ENCODE results near the gene CACNA2D1. TPM values are rescaled to one million over a fixed set of nuclear protein-coding genes. Genes with fewer than 3 reads are reported as not detected.

The CACNA2D1 gene
- total RNA-seq, 4 donors from 2014 or later: 17.7 to 22.0 (median 18.4) TPM

- Histone ChIP-seq H3K36me3 (no peaks in the 10 kb centered on the region), H3K9me3 (no peaks in the 10 kb centered on the region), H3K4me1 (no peaks in the 10 kb centered on the region), H3K4me3 (no peak overlapping the region), H3K27ac (no peak overlapping the region), H3K27me3 (no peaks in the 10 kb centered on the region)
- WGBS, 2 donors: 62 to 76% methylated on average over 3 of the region's 3 CpGs
- TF ChIP-seq CTCF (IDR thresholded peaks at IDR 0.05) (no peak), EP300 (IDR thresholded peaks at IDR 0.05) (no peak), POLR2A (IDR thresholded peaks at IDR 0.05) (no peak)
- DNase-seq (ENCODE audit: low spot score in 2 of 2): no peak
Measured at GRCh38 chr7:82327898-82328297, 115.7 kb downstream of the CACNA2D1 start.

GRCh38 chr7:82325416-82325815 lies 118.2 kb downstream of the CACNA2D1 start:
- Histone ChIP-seq H3K27ac (no peak overlapping the region), H3K4me1 (no peaks in the 10 kb centered on the region), H3K4me3 (no peak overlapping the region), H3K9me3 (no peaks in the 10 kb centered on the region), H3K36me3 (no peaks in the 10 kb centered on the region), H3K27me3 (no peaks in the 10 kb centered on the region)
- WGBS, 2 donors: 91 to 97% methylated on average over 2 of the region's 2 CpGs
- no peak for DNase-seq (ENCODE audit: low spot score in 2 of 2)
- no peak for TF ChIP-seq EP300 (IDR thresholded peaks at IDR 0.05)
- no peak for TF ChIP-seq CTCF (IDR thresholded peaks at IDR 0.05)
- no peak for TF ChIP-seq POLR2A (IDR thresholded peaks at IDR 0.05)

GRCh38 chr7:82323806-82324205 lies 119.8 kb downstream of the CACNA2D1 start:
- Histone ChIP-seq H3K27me3 (no peaks in the 10 kb centered on the region), H3K27ac (no peak overlapping the region), H3K36me3 (no peaks in the 10 kb centered on the region), H3K4me1 (no peaks in the 10 kb centered on the region), H3K9me3 (no peaks in the 10 kb centered on the region), H3K4me3 (no peak overlapping the region)
- DNase-seq (ENCODE audit: low spot score in 2 of 2): no peak
- no peak for TF ChIP-seq EP300 (IDR thresholded peaks at IDR 0.05)
- no peak for TF ChIP-seq POLR2A (IDR thresholded peaks at IDR 0.05)
- no peak for TF ChIP-seq CTCF (IDR thresholded peaks at IDR 0.05)
- 94 to 98% methylated on average over 4 of the region's 4 CpGs for WGBS, 2 donors

DNA sequence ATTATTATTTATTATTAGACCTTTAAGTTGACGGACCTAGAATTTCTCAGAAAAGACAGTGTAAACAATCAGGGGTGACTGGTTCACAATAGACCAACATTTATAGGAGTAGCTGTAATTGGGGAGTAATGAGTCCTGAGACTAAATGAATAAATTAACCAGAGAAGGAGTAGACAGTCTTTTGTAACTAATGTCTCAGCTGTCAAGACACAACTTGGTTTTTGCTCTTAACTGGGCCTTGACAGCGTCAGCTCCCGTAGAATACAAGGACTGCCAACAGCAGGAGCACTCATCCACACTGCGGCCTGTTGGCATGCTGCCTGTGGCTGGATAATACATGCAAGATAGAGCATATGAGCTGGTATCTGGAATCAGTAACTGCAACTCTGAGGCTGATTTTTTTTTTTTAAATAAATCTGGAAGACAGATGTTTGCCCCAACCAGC lies 123.9 kb downstream of the CACNA2D1 start:
- Histone ChIP-seq H3K27me3 (no peaks in the 10 kb centered on the region), H3K4me1 (no peaks in the 10 kb centered on the region), H3K4me3 (no peak overlapping the region), H3K36me3 (no peaks in the 10 kb centered on the region), H3K9me3 (no peaks in the 10 kb centered on the region), H3K27ac (no peak overlapping the region)
- WGBS, 2 donors: 31 to 35% methylated on average over 4 of the region's 4 CpGs
- TF ChIP-seq EP300 (IDR thresholded peaks at IDR 0.05): no peak
- TF ChIP-seq CTCF (IDR thresholded peaks at IDR 0.05): no peak
- TF ChIP-seq POLR2A (IDR thresholded peaks at IDR 0.05): no peak
- peak; percentile 53 to 56 for DNase-seq (ENCODE audit: low spot score in 2 of 2)

DNA sequence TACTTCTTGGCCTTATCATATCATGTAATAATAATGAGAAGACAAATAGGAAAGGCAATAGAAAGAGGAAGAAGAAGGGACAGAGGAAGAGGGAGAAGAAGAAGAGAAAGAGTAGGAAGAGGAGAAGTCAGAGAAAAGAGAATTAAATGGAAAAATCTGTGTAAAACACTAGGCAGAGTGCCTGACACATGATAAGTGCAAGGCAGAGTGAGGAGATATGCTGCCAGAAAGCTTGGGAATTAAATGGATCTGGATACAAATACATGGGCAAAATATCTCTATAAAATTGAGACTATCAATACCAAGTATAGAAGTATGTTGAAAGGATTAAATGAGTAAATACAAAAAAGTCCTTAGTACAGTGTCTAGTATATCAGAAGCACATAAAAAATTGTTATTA lies 124.8 kb downstream of the CACNA2D1 start:
- Histone ChIP-seq H3K36me3 (no peaks in the 10 kb centered on the region), H3K4me3 (no peak overlapping the region), H3K4me1 (no peaks in the 10 kb centered on the region), H3K27ac (no peak overlapping the region), H3K27me3 (no peaks in the 10 kb centered on the region), H3K9me3 (no peaks in the 10 kb centered on the region)
- no peak for DNase-seq (ENCODE audit: low spot score in 2 of 2)
- TF ChIP-seq EP300 (IDR thresholded peaks at IDR 0.05): no peak
- no peak for TF ChIP-seq POLR2A (IDR thresholded peaks at IDR 0.05)
- TF ChIP-seq CTCF (IDR thresholded peaks at IDR 0.05): no peak
